ENCODE measurements around the gene DDX46. TPM values are rescaled to one million over a fixed set of nuclear protein-coding genes. Genes with fewer than 3 reads are reported as not detected.

DDX46 gene
- total and polyA plus RNA-seq, 2 experiments from 2014 or later, result 15.3 to 31.0 TPM

GRCh38 chr5:134821841-134822240 lies 63.3 kb downstream of the DDX46 start:
- TF ChIP-seq CTCF (IDR thresholded peaks at IDR 0.05; ENCODE audit: poor library complexity) (no peak), EZH2 (IDR thresholded peaks at IDR 0.05; ENCODE audit: borderline replicate concordance) (no peak), EZH2phosphoT487 (IDR thresholded peaks at IDR 0.05; ENCODE audit: low read depth, severe bottlenecking, unreplicated experiment) (no peak)
- no peak overlapping the region for H3K27ac ChIP-seq
- H3K36me3 ChIP-seq (replicated peaks; ENCODE audit: insufficient read depth, low read depth), result no peaks in the 10 kb centered on the region
- H2AFZ ChIP-seq, result no peak overlapping the region
- no peaks in the 10 kb centered on the region for H3K79me2 ChIP-seq
- no peak for DNase-seq (ENCODE audit: low spot score)
- 92% methylated on average over 7 of the region's 7 CpGs for WGBS (ENCODE audit: low lambda C conversion rate, missing lambda C conversion rate)
- no peaks in the 10 kb centered on the region for H3K4me1 ChIP-seq (ENCODE audit: insufficient read depth)
- H3K27me3 ChIP-seq, result no peaks in the 10 kb centered on the region
- H3K9me2 ChIP-seq (replicated peaks; ENCODE audit: insufficient read depth), result no peaks in the 10 kb centered on the region
- H4K20me1 ChIP-seq (ENCODE audit: insufficient read depth, poor library complexity, severe bottlenecking), result no peaks in the 10 kb centered on the region
- H3K4me2 ChIP-seq, result no peak overlapping the region
- H3K4me3 ChIP-seq, result no peak overlapping the region
- no peaks in the 10 kb centered on the region for H3K9me3 ChIP-seq (ENCODE audit: low read depth)

DNA sequence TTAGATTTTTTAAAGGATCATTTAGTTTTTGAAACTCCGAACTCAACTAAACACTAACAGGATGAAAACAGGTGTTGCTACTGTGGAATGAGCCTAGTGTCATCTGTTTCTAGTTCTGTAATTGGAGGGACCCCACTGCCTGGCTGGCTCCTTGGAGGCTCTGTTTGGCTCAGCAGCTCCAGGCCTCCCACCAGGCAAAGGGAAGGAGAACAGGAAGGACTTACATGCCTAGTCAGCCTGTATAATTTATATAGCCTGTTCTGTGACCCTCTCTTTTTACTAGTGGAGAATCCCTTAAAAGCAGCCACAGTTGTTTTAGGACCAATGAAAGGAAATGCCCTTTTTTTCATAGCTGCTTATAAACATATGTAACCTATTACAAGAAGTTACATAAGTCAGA lies 66.1 kb downstream of the DDX46 start:
- Histone ChIP-seq H4K20me1 (ENCODE audit: insufficient read depth, poor library complexity, severe bottlenecking) (no peaks in the 10 kb centered on the region), H3K9me3 (ENCODE audit: low read depth) (no peaks in the 10 kb centered on the region), H2AFZ (no peak overlapping the region), H3K79me2 (no peaks in the 10 kb centered on the region), H3K4me2 (no peak overlapping the region), H3K9me2 (replicated peaks; ENCODE audit: insufficient read depth) (no peaks in the 10 kb centered on the region), H3K4me1 (ENCODE audit: insufficient read depth) (no peaks in the 10 kb centered on the region), H3K36me3 (replicated peaks; ENCODE audit: insufficient read depth, low read depth) (no peaks in the 10 kb centered on the region), H3K4me3 (no peak overlapping the region), H3K27me3 (no peaks in the 10 kb centered on the region), H3K27ac (no peak overlapping the region)
- no peak for DNase-seq (ENCODE audit: low spot score)
- WGBS (ENCODE audit: low lambda C conversion rate, missing lambda C conversion rate), result 73% methylated on average over 1 of the region's 1 CpG
- no peak for TF ChIP-seq EZH2 (IDR thresholded peaks at IDR 0.05; ENCODE audit: borderline replicate concordance)
- no peak for TF ChIP-seq CTCF (IDR thresholded peaks at IDR 0.05; ENCODE audit: poor library complexity)
- TF ChIP-seq EZH2phosphoT487 (IDR thresholded peaks at IDR 0.05; ENCODE audit: low read depth, severe bottlenecking, unreplicated experiment), result no peak

- no peaks in the 10 kb centered on the region for H3K36me3 ChIP-seq (replicated peaks; ENCODE audit: insufficient read depth, low read depth)
- no peaks in the 10 kb centered on the region for H3K9me3 ChIP-seq (ENCODE audit: low read depth)
- no peak overlapping the region for H3K4me3 ChIP-seq
- TF ChIP-seq EZH2phosphoT487 (IDR thresholded peaks at IDR 0.05; ENCODE audit: low read depth, severe bottlenecking, unreplicated experiment) (no peak), EZH2 (IDR thresholded peaks at IDR 0.05; ENCODE audit: borderline replicate concordance) (no peak), CTCF (IDR thresholded peaks at IDR 0.05; ENCODE audit: poor library complexity) (no peak)
- H3K9me2 ChIP-seq (replicated peaks; ENCODE audit: insufficient read depth), result no peaks in the 10 kb centered on the region
- no peak overlapping the region for H3K27ac ChIP-seq
- H2AFZ ChIP-seq, result no peak overlapping the region
- no peak overlapping the region for H3K4me2 ChIP-seq
- no peaks in the 10 kb centered on the region for H3K4me1 ChIP-seq (ENCODE audit: insufficient read depth)
- DNase-seq (ENCODE audit: low spot score), result no peak
- no peaks in the 10 kb centered on the region for H3K27me3 ChIP-seq
- 93% methylated on average over 7 of the region's 7 CpGs for WGBS (ENCODE audit: low lambda C conversion rate, missing lambda C conversion rate)
- no peaks in the 10 kb centered on the region for H4K20me1 ChIP-seq (ENCODE audit: insufficient read depth, poor library complexity, severe bottlenecking)
- H3K79me2 ChIP-seq, result no peaks in the 10 kb centered on the region
Measured at GRCh38 chr5:134825212-134825611, 66.6 kb downstream of the DDX46 start.
